Anterior cingulate cortex (tissue), 58 donors: Measurements from ENCODE around the gene IGF2BP1.
"Not testable (repeated sequence)": the region's sequence is repeated elsewhere in the genome, so short reads cannot be mapped to it uniquely, and the experiment has no call there.

Experiments used
- DNase-seq, 58 donors: peaks; one replicate each; lab custom pipeline; 2025; lab: John Stamatoyannopoulos, UW

Gene IGF2BP1

GRCh38 chr17:49016775-49017463, 19.7 kb downstream of the IGF2BP1 start:
- peak in 4 of 58 donors; percentile 2 to 50 (median 10) for DNase-seq

DNA sequence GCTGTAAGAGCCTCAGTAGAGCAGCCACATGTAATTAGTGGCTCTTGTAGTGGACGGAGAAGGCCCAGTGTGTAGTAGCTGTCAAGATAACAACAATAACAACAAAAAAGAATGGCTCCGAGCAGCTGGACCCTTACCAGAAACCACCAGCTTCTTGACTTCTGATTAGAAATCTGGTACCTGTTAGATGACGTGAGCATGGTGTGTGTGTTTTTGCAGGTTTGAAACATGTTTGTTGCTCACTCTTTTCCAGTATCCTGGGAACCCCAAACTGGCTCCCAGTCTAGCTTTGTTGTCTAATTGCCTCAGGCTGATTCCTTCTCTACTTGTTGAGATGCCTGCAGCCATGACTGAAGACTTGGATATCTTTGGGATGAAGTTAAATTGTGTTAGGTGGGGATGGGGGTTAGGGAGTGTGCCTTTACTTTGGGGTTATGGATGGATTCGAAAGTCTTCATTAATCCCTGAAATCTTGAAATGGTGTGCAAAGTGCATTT, 21.0 kb downstream of the IGF2BP1 start:
- no peak for DNase-seq

- no peak for DNase-seq
Measured at GRCh38 chr17:49018748-49019147, 21.6 kb downstream of the IGF2BP1 start.

- no peak for DNase-seq
Measured at GRCh38 chr17:49020609-49021008, 23.4 kb downstream of the IGF2BP1 start.

DNA sequence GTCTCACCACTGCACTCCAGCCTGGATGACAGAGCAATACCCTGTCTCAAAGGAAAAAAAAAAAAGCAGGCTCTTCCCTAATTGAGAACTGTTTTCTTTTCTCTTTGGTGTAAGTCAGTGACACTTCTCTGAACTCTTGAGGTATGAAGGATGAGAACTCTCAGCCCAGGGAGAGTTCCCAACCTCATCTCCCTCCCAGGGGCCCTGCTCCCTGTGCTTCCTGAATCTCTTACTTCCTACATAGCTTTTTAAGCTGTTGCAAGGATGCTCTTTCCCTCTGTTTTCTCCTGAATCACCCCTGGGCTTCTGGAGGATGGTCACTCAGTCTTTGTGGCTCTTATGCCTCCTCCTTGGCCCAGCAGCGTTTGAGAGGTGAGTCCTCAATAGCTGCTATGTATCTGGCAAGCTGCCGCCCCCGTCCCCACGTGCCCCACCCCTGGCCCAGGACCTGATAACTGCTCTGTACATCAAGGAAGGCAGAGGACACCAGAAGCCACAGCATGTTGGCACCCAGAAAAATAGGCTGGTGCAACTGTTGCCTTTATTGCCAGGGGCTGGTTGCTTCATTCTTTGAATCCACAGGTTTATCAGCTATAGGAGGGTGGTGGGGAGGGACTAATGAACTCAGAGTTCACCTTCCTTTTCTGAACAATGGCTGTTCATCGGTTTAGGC, 24.0 kb downstream of the IGF2BP1 start:
- no peak for DNase-seq

GRCh38 chr17:49021768-49022103, 24.6 kb downstream of the IGF2BP1 start:
- no peak for DNase-seq

DNA sequence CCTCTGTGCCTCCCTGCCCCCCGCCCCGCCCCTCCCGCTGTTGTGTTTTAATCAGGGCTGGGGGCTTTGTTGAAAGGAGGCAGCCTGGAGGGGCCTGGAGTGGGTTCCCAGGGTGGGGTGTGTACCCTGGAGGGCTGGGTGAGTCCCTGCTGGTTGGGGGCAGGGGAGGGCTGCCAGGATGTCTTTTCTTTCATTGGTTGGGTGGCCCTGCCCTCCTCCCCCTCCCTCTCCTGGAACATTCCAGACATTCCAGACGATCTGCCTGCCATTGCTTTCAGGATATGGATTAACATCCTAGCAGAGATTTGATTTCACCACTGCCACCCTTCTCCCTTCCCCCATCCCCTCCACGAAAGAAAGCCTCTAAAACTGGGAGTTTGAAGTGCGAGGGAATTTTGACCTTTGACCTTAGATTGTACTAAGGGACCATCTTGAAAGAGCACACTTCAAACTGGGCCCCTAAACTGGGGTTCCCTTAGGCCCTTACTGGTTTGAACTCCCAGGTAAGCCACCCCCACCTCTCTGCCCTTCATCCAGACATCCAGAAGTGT, 25.3 kb downstream of the IGF2BP1 start:
- DNase-seq: no peak

- DNase-seq: no peak
Measured at GRCh38 chr17:49024523-49024922, 27.3 kb downstream of the IGF2BP1 start.

- DNase-seq: not testable (repeated sequence)
Measured at GRCh38 chr17:49026447-49026846, 29.3 kb downstream of the IGF2BP1 start.

DNA sequence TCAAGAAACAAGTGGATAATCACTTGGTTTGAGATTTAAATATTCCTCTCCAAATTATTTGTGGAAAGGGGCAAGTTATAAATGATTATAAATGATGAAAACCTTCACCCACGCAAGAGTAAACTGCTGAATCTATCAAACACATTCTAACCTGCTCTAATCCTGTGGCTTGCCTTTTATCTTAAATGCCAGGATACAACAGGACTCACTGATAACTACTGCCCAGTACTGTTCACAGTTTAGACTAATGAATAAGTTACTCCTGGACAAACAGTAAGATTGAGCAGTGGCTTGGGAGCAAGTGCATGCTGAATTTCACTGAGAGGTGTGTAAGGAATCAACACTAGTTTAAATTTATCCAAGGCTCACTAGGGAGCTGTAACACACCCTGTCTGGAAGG, 31.1 kb downstream of the IGF2BP1 start:
- DNase-seq: no peak

DNA sequence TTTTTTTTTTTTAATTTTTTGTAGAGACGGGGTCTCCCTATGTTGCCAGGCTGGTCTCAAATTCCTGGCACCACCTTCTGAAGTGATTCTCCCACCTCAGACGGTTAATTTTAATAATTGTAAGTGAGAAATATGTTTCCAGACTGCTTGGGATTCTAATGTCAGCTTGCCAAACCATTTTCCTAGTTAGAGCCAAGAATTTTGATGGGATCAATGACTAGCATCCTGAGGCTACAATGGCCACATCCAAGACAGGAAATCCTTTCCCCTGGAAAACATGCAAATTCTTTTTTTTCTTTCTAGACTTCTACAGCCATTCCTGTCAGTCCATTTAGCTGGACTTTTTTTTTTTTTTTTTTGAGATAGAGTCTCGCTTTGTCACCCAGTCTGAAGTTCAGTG, 32.6 kb downstream of the IGF2BP1 start:
- DNase-seq: no peak

- peak in 25 of 58 donors; percentile 1 to 29 (median 8) for DNase-seq
Measured at GRCh38 chr17:49031965-49032928, 35.1 kb downstream of the IGF2BP1 start.

GRCh38 chr17:49035470-49036269, 38.5 kb downstream of the IGF2BP1 start:
- DNase-seq: no peak

GRCh38 chr17:49036270-49036626, 39.1 kb downstream of the IGF2BP1 start:
- no peak for DNase-seq

DNA sequence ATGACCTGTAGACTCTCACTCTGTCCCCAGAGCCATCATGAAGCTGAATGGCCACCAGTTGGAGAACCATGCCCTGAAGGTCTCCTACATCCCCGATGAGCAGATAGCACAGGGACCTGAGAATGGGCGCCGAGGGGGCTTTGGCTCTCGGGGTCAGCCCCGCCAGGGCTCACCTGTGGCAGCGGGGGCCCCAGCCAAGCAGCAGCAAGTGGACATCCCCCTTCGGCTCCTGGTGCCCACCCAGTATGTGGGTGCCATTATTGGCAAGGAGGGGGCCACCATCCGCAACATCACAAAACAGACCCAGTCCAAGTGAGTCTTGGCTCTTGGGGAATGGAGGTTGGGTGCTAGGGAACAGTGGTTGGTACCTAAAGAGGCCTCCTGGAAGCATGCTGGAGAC, 41.0 kb downstream of the IGF2BP1 start:
- no peak for DNase-seq

DNA sequence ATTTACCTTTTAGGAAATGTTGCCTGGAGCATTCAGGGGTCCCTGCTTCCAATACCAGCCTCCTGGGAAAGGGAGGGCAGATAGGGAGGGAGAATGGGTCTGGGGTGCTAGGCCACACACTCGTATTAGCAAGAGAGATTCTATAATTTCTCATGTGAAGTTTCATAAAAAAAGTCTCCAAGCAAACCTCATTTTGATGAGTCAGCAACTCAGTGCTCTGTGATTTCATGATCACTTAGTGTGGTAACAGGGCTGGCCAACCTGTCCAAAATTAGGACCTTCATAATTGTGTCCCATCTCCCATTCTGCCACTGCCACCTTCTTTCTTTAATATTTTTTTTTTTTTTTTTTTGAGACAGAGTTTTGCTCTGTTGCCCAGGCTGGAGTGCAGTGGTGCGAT, 41.4 kb downstream of the IGF2BP1 start:
- DNase-seq: no peak

DNA sequence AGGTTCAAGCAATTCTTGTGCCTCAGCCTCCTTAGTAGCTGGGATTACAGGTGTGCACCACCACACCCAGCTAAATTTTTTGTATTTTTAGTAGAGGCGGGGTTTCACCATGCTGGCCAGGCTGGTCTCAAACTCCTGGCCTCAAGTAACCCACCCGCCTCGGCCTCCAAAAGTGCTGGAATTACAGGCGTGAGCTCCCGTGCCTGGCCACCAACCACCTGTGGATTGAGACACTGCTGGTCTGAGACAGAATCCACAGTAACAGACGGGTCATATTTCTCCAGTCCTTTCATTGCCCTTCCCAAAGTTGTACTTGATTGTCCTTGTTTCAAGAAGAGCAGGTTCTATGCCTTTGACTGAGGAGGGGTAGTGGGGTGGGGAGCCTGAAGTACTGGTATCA, 42.3 kb downstream of the IGF2BP1 start:
- DNase-seq: not testable (repeated sequence)

DNA sequence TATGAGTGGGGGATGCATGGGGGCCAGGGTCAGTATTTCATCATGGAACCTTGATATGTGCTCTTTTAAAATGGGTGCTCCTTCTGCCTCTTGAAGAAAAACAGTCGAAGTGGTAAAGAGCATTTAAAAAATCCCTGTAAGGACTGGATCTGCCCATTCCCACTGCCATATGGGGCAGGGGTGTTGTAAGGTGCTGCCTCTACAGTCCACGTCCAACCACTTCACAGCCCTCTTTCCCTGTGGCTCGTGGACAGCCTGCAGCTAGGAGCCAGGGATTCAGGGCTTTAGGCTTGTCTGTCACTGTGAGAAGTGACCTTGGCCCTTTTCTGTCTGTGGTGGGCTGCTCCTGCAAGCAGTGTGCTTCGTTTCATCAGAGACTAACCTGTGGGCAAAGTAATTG, 44.3 kb downstream of the IGF2BP1 start:
- no peak for DNase-seq

DNA sequence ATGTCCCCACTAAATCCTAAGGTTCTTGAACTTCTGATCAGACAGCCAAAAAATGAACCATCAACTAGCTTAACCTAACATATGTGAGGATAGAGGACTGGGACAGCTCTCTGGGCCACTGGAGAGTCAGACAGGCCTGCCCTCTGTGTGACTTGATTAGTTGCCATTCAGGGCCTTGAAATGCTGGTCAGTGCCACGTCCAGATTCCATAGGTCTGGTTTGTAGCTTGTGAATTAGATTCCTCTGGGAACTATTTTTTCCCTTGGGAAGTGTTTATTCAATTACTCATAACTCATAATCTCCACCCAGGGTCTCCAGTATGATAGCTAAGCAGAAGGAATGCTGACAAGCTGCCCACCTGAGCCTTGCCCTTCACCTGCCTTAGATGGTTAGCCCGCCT, 48.2 kb downstream of the IGF2BP1 start:
- no peak for DNase-seq

- DNase-seq: no peak
Measured at GRCh38 chr17:49046912-49047311, 49.7 kb downstream of the IGF2BP1 start.
